Endometrial microvascular endothelial cells (primary cell): ENCODE data around the gene GALNT6. TPM values are rescaled to one million over a fixed set of nuclear protein-coding genes. Genes with fewer than 3 reads are reported as not detected.

Source experiments
- in situ Hi-C: cut with HindIII; loops from 2 replicates; pipeline ENCODE4 v1.10.0; 2017; ENCODE audit warnings: low sequenced_read_pairs, low pct_unique_long_range_greater_than_20kb; ENCODE audit errors: inconsistent ontology term
- total RNA-seq: library from RNA; depleted of rRNA; stranded (reverse); fragments of >200 nt; gene quantifications from one replicate; pipeline ENCODE4 v1.2.3, GENCODE V29; 2015; ENCODE audit errors: inconsistent ontology term

GALNT6 gene
- total RNA-seq, 1 donor from 2014 or later, result 242 TPM

DNA sequence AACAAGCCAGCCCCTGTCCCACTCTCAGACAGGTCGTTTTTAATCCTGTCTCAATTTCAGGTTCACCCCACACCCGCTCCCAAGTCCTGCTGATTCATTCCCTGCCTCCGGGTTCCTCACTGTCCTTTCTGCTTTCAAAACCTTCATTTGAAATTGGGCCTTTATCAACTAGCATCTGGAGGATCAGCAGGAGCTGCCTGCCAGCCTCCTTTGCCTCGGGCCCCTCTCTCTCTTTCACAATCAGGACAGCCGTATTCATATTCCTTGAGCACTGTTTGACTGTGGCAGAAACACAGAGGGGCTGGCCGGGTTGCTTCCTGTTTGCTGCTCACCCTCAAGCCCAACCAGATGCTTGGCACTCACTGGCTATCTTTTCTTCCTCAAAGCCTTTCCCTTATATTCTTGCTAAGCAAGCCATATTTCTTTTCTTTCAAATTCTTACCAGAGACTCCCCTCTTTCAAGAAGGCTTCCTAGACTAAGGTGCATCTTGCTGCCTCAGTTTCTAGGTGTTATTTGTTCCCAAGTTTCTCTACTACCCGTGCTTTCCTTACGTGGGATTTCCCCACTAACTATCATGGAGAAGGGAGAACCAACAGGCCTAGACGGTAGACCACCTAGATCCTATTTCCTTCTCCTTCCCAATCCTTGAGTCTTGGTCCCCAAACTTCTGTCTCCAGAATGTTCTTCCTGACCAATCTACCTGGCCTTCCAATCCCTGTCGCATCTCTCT is 3.0 kb downstream of the GALNT6 start:
- in situ Hi-C loops, result no loop called here

DNA sequence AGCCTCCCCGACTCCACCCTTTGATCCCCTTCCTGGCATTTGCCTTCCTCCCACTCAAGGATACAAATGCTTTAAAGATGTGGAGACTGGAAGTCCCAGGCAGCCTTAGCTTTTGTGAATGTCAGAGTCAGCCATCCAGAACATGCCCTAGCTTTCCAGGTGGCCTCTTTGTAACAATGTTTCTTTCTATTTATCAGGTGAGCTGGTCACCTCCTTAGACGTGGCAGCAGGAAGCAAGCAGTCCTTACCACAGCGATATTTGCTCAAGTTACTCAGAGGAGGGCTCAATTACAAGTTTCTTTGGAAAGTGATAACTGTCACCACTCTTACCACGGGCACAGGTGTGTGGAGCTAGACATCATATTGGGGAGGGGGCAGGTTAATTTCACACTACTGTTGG is 4.9 kb downstream of the GALNT6 start:
- in situ Hi-C loops, result no loop called here

DNA sequence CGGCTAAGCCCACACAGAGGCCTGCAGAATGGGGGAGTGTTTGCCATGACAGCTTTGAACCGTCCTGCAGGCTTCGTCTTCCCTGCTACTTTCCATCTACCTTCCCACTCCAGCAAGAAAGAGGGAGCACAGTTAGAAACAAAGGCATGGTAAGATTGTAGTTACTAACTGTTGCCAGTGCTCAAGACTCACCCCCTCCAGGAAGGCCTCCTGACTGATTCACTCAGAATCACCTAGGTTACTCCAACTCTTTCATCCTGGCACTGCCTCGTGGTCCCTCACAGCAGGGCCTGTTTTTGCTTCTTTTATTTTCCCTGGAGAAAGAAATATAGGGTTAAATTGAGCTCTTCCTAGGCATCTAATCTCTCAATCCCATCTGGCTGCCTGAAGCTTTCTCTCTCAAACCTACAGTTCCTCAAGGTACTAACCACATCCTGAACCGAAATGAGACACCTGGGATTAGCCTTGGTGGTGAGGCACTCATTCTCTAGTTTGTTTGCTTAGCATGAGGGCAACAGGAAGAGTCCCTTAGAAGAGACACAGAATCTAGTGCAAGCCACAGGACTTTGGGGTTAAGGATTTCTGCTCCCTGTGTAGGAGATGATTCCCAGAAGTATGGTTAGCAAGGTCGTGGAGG is 7.8 kb downstream of the GALNT6 start:
- in situ Hi-C loops, result no loop called here

DNA sequence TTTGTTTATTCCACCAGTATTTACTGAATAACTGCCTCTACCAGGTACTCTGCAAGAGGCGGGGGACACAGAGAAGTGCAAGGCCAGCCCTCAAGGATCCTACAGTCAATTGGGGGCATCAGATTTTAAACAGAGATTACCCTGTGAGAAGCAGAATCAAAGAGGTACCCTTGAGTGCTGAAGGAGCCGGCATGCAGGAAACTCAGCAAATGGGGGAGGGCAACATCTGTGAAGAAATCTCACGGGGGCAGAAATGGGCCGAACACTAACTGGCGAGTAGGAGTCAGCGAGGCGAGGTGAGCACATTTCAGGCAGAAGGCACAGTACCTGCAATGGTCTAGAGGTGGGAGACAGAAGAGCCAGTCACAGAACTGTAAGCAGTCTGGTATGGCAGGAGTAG is 9.0 kb downstream of the GALNT6 start:
- in situ Hi-C loops, result no loop called here

DNA sequence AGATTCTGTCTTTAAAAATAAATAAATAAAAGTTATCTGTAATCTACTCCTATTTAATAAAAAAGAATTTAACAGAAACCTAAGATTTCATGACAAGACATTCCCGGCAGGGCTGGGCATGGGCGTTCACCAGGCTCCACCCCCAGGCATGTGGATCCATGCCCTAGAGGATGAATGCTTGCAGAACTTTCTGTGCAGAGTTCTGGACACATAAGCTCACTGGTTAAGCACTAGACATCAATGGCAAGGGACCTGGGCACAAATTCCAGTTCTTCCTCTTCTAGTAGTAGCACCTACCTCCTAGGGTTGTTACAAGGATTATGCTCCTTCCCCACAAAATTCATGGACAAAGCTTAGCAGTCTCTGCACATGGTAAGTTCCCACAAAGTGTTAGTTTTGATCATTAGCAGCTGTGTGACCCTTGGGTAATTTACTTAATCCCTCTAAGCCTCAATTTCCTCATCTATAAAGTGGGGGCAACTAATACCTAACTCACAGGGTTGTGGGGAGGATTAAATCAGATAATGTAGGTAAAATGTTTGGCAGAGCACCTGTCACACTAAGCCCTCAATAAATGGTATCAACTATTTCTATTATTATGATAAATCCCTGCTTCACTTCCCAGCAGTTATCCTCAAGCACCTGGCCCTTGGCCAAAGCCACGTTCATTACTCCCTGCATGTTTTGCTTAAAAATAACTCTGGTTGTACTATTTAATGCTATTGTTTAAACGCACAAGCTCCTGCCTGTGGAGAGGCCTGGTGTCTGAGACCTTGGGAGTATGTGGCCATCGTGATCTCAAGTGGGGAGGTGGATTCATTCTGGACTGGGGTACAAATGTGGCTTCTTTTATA is 9.8 kb downstream of the GALNT6 start:
- in situ Hi-C loops, result no loop called here

DNA sequence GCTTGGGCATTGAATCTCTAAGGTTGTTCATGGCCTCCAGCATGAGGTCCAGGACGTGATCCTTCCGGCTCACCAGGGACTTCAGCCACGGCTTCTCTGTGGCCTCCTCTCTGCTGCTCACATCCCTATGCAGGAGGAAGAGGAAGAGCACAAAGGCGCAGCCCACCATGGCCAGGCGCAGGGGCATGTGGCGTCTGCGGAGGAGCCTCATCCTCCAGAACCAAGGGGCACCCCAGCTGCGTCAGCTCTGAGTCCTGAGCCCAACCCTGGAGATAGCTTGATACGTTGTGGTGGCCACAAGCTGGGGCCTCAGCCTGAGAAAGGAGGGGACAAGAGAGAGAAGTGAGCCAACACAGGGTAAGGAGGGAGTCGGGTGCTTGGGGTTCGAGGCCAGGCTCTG is 11.6 kb downstream of the GALNT6 start:
- in situ Hi-C loops, result no loop called here

- in situ Hi-C loops, result no loop called here
Observed at GRCh38 chr12:51378749-51379148, 12.5 kb downstream of the GALNT6 start.

DNA sequence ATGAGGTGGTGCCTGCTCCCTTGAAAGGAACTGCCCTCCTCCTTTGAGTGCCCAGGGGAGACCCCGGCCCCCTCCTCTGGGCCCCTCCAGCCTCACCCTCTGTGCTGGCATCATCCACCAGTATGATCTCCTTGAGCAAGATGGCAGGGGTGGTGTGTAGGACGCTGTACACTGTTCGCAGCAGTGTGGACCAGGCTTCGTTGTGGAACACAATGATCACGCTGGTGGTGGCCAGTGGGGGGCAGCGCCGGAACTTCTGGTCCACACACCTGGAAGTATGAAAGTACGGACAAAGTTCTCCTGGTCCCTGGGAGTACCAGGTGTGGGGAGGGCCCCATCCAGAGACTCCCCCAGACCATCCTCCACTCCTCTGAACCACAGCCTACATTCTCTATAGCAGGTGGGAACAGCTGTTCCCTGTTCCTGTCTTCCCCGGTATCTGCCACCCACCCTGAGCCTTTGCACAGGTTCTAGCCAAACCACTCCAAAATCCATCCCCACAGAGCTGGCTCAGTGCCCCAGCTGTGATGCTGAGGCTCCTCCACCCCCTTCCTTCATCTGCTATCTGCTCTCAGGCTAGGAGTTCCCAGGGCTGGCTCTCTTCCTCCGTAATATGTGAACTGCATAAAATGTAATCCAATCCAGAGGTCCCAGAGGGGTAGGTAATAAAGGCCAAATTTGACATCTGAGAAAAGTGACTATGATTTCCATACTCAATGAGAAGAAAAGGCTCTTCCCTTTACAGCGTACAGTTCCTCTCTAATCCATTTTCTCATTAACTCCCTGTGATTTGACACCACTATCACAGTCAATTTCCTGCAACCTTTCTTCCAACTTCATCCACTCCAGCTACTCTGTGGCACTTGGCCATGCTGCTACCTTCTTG is 13.9 kb downstream of the GALNT6 start:
- in situ Hi-C loops, result no loop called here

- in situ Hi-C loops, result no loop called here
Observed at GRCh38 chr12:51374856-51375255, 16.4 kb downstream of the GALNT6 start.

DNA sequence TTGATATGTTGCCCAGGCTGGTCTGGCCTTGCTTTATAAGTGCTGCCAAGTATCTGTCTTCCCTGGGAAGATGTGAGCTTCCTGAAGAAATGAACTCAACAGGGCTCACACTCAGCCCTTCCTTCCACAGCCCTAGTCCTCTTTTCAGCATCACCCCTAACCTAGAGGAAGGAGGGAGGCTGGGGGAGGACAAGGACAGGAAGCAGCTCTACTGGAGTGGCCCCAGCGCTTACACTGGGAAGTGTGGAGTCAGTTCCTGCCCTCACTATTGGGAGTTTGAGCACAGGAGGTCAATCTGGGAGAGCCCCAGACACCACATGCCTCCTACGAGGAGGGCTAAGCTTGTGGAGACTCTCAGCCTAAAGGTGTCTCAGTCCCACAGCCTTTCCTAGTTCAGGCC is 16.8 kb downstream of the GALNT6 start:
- in situ Hi-C loops, result no loop called here

DNA sequence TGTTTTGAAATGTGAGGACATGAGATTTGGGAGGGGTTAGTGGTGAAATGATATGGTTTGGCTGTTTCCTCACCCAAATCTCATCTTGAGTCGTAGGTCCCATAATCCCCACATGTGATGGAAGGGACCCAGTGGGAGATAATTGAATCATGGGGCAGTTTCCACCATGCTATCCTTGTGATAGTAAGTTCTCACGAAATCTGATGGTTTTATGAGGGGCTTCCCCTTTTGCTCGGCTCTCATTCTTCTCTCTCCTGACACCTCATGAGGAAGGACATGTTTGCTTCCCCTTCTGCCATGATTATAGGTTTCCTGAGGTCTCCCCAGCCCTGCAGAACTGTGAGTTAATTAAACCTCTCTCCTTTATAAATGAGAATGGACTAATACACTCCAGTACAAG is 18.0 kb downstream of the GALNT6 start:
- in situ Hi-C loops, result no loop called here

DNA sequence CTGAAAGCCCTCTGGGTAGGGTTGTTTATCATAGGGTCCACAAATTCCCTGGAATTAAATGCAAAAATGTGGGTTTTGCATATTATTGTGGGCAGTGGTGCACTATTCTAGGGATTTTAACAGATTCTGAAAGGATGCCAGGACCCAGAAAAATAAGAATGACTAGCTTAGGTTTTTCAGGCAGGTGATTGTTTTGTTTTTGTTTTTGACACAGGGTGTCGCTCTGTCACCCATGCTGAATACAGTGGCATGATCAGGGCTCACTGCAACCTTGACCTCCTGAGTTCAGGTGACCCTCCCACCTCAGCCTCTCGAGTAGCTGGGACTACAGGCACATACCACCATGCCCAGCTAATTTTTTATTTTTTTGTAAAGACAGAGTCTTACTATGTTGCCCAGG is 19.2 kb downstream of the GALNT6 start:
- in situ Hi-C loops, result no loop called here

DNA sequence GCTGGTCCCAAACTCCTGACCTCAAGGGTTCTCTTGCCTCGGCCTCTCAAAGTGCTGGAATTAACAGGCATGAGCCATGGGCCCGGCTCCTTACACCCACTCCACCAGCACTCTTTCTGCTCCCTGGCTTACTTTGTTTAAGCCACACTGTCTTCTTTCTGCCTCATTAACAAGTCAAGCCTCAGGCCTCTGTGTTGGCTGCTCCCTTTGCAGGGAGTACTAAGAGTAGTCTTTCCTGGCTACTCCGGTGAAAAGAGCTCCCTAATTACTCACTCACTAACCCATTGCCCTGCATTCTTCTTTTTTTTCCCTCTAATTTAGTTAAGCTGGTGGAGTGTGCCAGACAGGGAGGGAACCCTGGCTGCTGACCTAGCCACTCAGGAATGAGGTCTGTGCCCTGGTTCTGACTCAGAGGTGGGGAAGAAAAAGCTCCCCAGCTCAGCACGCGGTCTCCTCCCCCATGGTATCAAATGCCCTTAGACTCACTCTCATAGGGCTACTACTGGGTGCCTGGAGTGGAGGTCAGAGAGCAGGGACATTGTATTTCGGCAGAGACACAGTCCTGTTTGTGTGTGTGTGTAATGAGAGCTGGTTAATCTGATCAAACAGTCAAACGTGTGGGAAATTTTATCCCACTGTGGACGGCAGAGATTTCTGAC is 19.8 kb downstream of the GALNT6 start:
- in situ Hi-C loops, result no loop called here

DNA sequence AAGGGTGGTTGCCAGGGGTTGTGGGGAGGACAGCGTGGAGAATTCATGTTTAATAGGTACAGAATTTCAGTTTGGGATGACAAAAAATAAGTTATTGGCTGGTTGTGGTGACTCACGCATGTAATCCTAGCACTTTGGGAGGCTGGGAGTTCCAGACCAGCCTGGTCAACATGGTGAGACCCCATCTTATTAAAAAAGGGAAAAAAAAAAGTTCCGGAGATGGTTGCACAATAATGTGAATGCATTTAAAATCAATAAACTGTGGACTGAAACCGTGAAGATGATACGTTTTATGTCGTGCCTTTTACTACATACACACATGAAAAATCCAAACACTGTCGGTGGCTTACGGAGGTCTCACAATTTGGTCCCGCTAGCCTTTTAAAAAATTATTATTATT is 20.5 kb downstream of the GALNT6 start:
- in situ Hi-C loops, result no loop called here

DNA sequence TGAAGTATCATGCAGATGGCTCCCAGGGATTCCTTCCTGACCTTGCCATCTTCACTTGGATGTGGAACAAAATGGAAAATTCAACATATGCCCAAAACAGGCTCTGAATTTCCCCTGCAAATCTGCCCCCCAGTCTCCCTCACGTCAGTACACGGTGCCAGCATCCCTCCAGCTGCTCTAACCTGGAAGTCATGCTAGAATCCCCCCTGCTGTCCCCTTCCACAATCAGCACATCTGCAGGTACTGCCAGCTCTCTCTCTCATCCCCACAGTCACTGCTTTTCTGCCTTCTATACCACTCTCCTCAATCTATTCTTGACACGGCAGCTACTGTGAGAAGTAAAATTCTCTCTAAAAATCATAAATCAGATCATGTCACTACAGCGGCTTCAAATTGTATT is 21.6 kb downstream of the GALNT6 start:
- in situ Hi-C loops, result no loop called here

DNA sequence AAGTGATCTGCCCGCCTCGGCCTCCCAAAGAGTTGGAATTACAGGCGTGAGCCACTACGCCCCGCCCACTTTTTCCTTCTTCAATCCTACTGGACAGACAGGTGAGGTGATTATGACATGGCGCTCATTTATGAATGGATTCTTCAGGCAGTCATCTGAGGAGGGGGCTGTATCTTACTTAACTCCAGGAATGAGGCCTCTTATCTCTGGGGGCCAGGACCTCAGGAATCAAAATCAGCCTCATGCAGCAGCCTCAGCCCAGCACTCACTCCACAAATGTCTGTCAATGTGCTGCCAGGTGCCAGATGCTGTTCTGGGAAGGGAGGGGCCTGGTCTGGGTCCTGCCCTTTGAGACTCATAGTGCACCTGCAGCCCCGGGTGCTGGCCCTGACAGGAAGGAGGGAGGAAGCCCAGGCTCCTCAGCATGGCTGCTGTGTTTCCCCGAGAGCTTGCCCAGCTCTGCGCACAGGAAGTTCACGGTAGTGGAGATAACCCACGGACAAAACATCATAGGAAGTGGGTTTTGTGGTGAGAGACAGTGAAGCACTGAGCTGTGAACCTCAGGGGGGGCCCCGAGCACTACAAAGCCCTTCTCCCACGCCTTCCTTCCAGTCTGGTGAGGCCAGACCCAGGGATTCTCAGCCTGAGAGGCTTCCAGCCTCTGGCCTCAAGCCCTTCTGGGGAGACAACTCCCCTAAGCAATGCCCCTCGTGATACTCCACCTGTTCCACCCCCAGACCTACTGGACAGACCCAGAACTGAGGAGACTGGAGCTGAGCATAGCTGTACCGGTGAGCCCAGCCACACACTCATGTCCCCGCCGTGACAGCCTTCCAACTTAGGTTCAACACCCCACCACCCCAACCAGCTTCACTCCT is 22.3 kb downstream of the GALNT6 start:
- in situ Hi-C loops, result no loop called here

DNA sequence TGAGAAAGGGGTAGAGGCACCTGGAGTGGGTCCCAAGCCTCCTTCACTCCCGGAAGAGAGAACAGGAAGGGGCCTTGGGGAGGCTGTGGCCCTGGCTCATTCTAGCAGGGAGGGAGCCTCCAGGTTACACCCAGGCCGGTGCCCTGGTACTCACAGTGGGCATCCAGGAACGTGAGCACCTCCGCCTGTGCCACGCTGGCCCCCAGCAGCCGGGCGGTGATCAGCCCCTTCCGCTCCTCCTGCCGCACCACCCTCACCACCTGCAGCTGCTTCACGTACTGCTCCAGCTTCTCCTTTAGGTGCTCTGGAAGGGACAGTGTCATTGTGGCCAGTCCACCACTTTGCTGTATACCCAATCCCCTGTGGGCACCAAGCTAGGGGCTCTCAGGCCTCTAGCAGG is 25.9 kb downstream of the GALNT6 start:
- in situ Hi-C loops, result no loop called here

DNA sequence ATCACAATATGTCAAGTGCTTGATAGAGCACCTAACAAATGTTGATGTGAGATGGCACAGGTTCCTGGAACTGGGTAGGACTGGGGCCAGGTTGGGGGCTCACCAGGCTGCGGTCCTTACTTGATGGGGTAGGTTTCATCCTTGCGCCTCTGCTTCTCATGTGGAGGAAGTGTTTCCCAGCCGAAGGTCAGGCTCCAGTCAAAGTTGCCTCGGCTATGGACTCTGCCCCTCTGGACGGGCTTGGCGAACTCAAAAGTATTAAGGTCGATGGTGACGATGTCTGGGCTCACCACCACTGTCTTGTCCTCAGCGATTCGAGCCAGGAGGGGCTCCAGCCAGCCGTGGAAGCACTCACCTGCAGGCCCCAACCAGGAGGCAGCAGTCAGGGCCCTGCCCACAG is 27.2 kb downstream of the GALNT6 start:
- in situ Hi-C loops, result no loop called here
